GM23338 (cell line): ENCODE measurements around the gene BLM. TPM values are rescaled to one million over a fixed set of nuclear protein-coding genes. Genes with fewer than 3 reads are reported as not detected.

Experiments used
- ATAC-seq: fragments of 200-7000 bp; cut with Tn5 transposase; 3 replicates; pipeline ENCODE4 v1.9.1; 2020
- DNase-seq: peaks from one replicate; pipeline ENCODE4 v3.0.0-alpha.2; 2015; ENCODE audit warnings: low spot score
- H2AFZ ChIP-seq: fragments of 200-600 bp; sonication (generic); 2 replicates; pipeline ENCODE4 v1.8.0; 2016; ENCODE audit warnings: antibody characterized with exemption, mild to moderate bottlenecking, moderate library complexity
- H3F3A ChIP-seq: fragments of 200-600 bp; sonication (generic); replicated peaks from 2 replicates; pipeline ENCODE4 v1.8.0; 2017; ENCODE audit warnings: antibody characterized with exemption, mixed run types, low read depth
- H3K27ac ChIP-seq: fragments of 200-600 bp; sonication (generic); 2 replicates; pipeline ENCODE4 v1.6.1; 2016; ENCODE audit warnings: low read depth
- H3K27me3 ChIP-seq: fragments of 200-600 bp; sonication (generic); 2 replicates; pipeline ENCODE4 v1.8.0; 2016; ENCODE audit warnings: mild to moderate bottlenecking, mixed run types, moderate library complexity; ENCODE audit not compliant: insufficient read depth
- H3K36me3 ChIP-seq: fragments of 200-600 bp; sonication (generic); 2 replicates; pipeline ENCODE4 v1.8.0; 2016; ENCODE audit warnings: mild to moderate bottlenecking; ENCODE audit not compliant: insufficient read depth
- H3K4me1 ChIP-seq: fragments of 200-600 bp; sonication (generic); 2 replicates; pipeline ENCODE4 v1.8.0; 2016; ENCODE audit warnings: mild to moderate bottlenecking, moderate library complexity; ENCODE audit not compliant: insufficient read depth
- H3K4me2 ChIP-seq: fragments of 200-600 bp; sonication (generic); 2 replicates; pipeline ENCODE4 v1.7.1; 2017; ENCODE audit warnings: mixed run types
- H3K4me3 ChIP-seq: fragments of 200-600 bp; sonication (generic); 2 replicates; pipeline ENCODE4 v1.6.1; 2016; ENCODE audit warnings: mixed run types
- H3K79me2 ChIP-seq: fragments of 200-600 bp; sonication (generic); replicated peaks from 2 replicates; pipeline ENCODE4 v1.8.0; 2017; ENCODE audit warnings: mild to moderate bottlenecking; ENCODE audit not compliant: insufficient read depth
- H3K9me2 ChIP-seq: fragments of 200-600 bp; sonication (generic); 2 replicates; pipeline ENCODE4 v1.8.0; 2017; ENCODE audit not compliant: insufficient read depth
- H4K20me1 ChIP-seq: fragments of 200-600 bp; sonication (generic); replicated peaks from 2 replicates; pipeline ENCODE4 v1.8.0; 2017; ENCODE audit warnings: mild to moderate bottlenecking; ENCODE audit not compliant: insufficient read depth
- H3K27ac Mint-ChIP-seq: 2 replicates; pipeline ENCODE4 v1.8.0; 2020; ENCODE audit warnings: inconsistent platforms, mild to moderate bottlenecking, moderate library complexity, mixed read lengths
- H3K27me3 Mint-ChIP-seq: 3 replicates; pipeline ENCODE4 v1.8.0; 2022; ENCODE audit warnings: low read depth, mild to moderate bottlenecking, moderate library complexity, mixed read lengths, inconsistent platforms; ENCODE audit not compliant: insufficient read depth, poor library complexity
- H3K36me3 Mint-ChIP-seq: 3 replicates; pipeline ENCODE4 v1.8.0; 2021; ENCODE audit warnings: low read depth, mild to moderate bottlenecking, inconsistent platforms, moderate library complexity, mixed read lengths
- H3K4me1 Mint-ChIP-seq: 3 replicates; pipeline ENCODE4 v1.8.0; 2020; ENCODE audit warnings: mild to moderate bottlenecking, inconsistent platforms, mixed read lengths
- H3K4me3 Mint-ChIP-seq: 3 replicates; pipeline ENCODE4 v1.8.0; 2021; ENCODE audit warnings: moderate library complexity, mild to moderate bottlenecking, inconsistent platforms, mixed read lengths
- H3K9me3 Mint-ChIP-seq: 3 replicates; pipeline ENCODE4 v1.8.0; 2020; ENCODE audit warnings: moderate library complexity, mild to moderate bottlenecking, inconsistent platforms, mixed read lengths
- CREB1 ChIP-seq: fragments of 250-450 bp; sonication (Bioruptor Pico); IDR thresholded peaks from 2 replicates; pipeline ENCODE4 v1.5.0; 2020; ENCODE audit warnings: low read depth, mild to moderate bottlenecking, moderate library complexity
- CTCF ChIP-seq, 2 experiments: fragments of 200-600 bp in 1 of 2; sonication (generic) in 1 of 2; conservative IDR thresholded peaks; 2 replicates each; pipeline versions ENCODE4 v1.5.1 to v1.6.1; 2016 to 2017; ENCODE audit warnings: antibody characterized with exemption in 2 of 2, low read depth in 2 of 2, mild to moderate bottlenecking in 2 of 2, moderate library complexity in 1 of 2
- ETS1 ChIP-seq: IDR thresholded peaks from 2 replicates; pipeline ENCODE4 v1.6.1; 2016; ENCODE audit warnings: antibody characterized with exemption
- EZH2 ChIP-seq: fragments of 200-600 bp; sonication (generic); IDR thresholded peaks from one replicate; pipeline ENCODE4 v1.8.0; 2017; ENCODE audit warnings: antibody characterized with exemption, mild to moderate bottlenecking, low read depth; ENCODE audit not compliant: unreplicated experiment
- EZH2phosphoT487 ChIP-seq: fragments of 200-600 bp; sonication (generic); IDR thresholded peaks from one replicate; pipeline ENCODE4 v1.8.1; 2018; ENCODE audit warnings: antibody characterized with exemption; ENCODE audit not compliant: unreplicated experiment
- JUNB ChIP-seq: IDR thresholded peaks from one replicate; pipeline ENCODE4 v1.6.1; 2016; ENCODE audit warnings: antibody characterized with exemption; ENCODE audit not compliant: unreplicated experiment
- NANOG ChIP-seq: IDR thresholded peaks from 2 replicates; pipeline ENCODE4 v1.6.1; 2016; ENCODE audit warnings: antibody characterized with exemption, borderline replicate concordance
- POLR2AphosphoS5 ChIP-seq: IDR thresholded peaks from 2 replicates; pipeline ENCODE4 v1.6.1; 2016; ENCODE audit warnings: antibody characterized with exemption, low read depth
- REST ChIP-seq: IDR thresholded peaks from one replicate; pipeline ENCODE4 v1.6.1; 2018; ENCODE audit warnings: antibody characterized with exemption; ENCODE audit not compliant: unreplicated experiment
- STAT1 ChIP-seq: IDR thresholded peaks from one replicate; pipeline ENCODE4 v1.6.1; 2016; ENCODE audit warnings: antibody characterized with exemption; ENCODE audit not compliant: unreplicated experiment
- ZNF114 ChIP-seq: fragments of 250-450 bp; sonication (Bioruptor Pico); IDR thresholded peaks from 2 replicates; pipeline ENCODE4 v1.5.0; 2020; ENCODE audit warnings: mild to moderate bottlenecking, moderate library complexity
- ZNF331 ChIP-seq: fragments of 250-450 bp; sonication (Bioruptor Pico); IDR thresholded peaks from 2 replicates; pipeline ENCODE4 v1.5.0; 2020; ENCODE audit warnings: low read depth, mild to moderate bottlenecking, moderate library complexity
- ZNF462 ChIP-seq: fragments of 250-450 bp; sonication (Bioruptor Pico); IDR thresholded peaks from 2 replicates; pipeline ENCODE4 v1.5.0; 2020; ENCODE audit warnings: mild to moderate bottlenecking, moderate library complexity
- polyA plus RNA-seq: library from polyadenylated mRNA; unstranded; fragments of >200 nt; fragmentation: Nextera tagmentation; extraction: Ambion mirVana; gene quantifications from 2 replicates; pipeline ENCODE4 v1.2.1, GENCODE V29; 2016
- total RNA-seq: library from RNA; depleted of rRNA; stranded (reverse); fragments of >200 nt; shearing (Covaris generic); gene quantifications from 2 replicates; pipeline ENCODE4 v1.2.3, GENCODE V29; 2014

Gene BLM
- total and polyA plus RNA-seq, 2 experiments from 2014 or later = 43.1 to 43.3 TPM

- no peaks in the 10 kb centered on the region for H3K36me3 ChIP-seq
- no peaks in the 10 kb centered on the region for H3K9me2 ChIP-seq
- TF ChIP-seq POLR2AphosphoS5 = no peak
- TF ChIP-seq ZNF114 (CRISPR knock-in tag) = no peak
- TF ChIP-seq ZNF462 (CRISPR knock-in tag) = no peak
- TF ChIP-seq REST = no peak
- TF ChIP-seq ETS1 = no peak
- TF ChIP-seq EZH2 = no peak
- TF ChIP-seq CREB1 (CRISPR knock-in tag) = no peak
- no peak for TF ChIP-seq NANOG
- TF ChIP-seq EZH2phosphoT487 = no peak
- no peak for TF ChIP-seq STAT1
- TF ChIP-seq JUNB = no peak
- no peak for TF ChIP-seq ZNF331 (CRISPR knock-in tag)
- TF ChIP-seq CTCF (conservative IDR thresholded peaks at IDR 0.05; ENCODE audit: low read depth in 2 of 2) = no peak
- Mint-ChIP-seq H3K36me3 (peaks cover 10% of the 10 kb centered on the region; the same call in 2 of the 3 replicates), H3K4me1 (peaks cover 11% of the 10 kb centered on the region; the same call in 2 of the 3 replicates), H3K4me3 (no peak overlapping the region), H3K27me3 (no peaks in the 10 kb centered on the region), H3K27ac (no peak overlapping the region), H3K9me3 (no peaks in the 10 kb centered on the region)
- peaks cover 9% of the 10 kb centered on the region; the same call in 1 of the 2 replicates for H3K4me1 ChIP-seq
- no peak overlapping the region for H3K4me3 ChIP-seq
- H3K4me2 ChIP-seq = no peak overlapping the region
- no peak overlapping the region for H2AFZ ChIP-seq
- no peak overlapping the region for H3K27ac ChIP-seq
- ATAC-seq = no peak
- peaks cover 75% of the 10 kb centered on the region for H3K79me2 ChIP-seq
- H3F3A ChIP-seq = no peaks in the 10 kb centered on the region
- peaks cover 10% of the 10 kb centered on the region for H4K20me1 ChIP-seq
- H3K27me3 ChIP-seq = no peaks in the 10 kb centered on the region
- no peak for DNase-seq
Observed at GRCh38 chr15:90744759-90745402, 27.7 kb downstream of the BLM start.
